Neural cell (in vitro differentiated cells): ENCODE data around the gene INSIG1.

Experiments
- EP300 ChIP-seq: fragments of 450-650 bp; conservative IDR thresholded peaks from 2 replicates; pipeline ENCODE4 v1.6.1; 2014; ENCODE audit warnings: antibody characterized with exemption, mild to moderate bottlenecking, moderate library complexity; ENCODE audit not compliant: poor library complexity, severe bottlenecking
- EZH2 ChIP-seq: fragments of 200-600, 300-800 bp; shearing (Covaris generic), sonication (generic); IDR thresholded peaks from 2 replicates; pipeline ENCODE4 v1.6.1; 2014; ENCODE audit warnings: antibody characterized with exemption, low read length, borderline replicate concordance, mild to moderate bottlenecking; ENCODE audit not compliant: insufficient read depth, poor library complexity, severe bottlenecking
- POLR2AphosphoS5 ChIP-seq: IDR thresholded peaks from 2 replicates; pipeline ENCODE4 v1.6.1; 2012
- TF ChIP-seq, protein P1 (sequence below): IDR thresholded peaks from 2 replicates; pipeline ENCODE4 v1.6.1; 2012; ENCODE audit warnings: borderline replicate concordance
- TF ChIP-seq, protein P2 (sequence below): fragments of 450-650 bp; IDR thresholded peaks from 2 replicates; pipeline ENCODE4 v1.5.1; 2014; ENCODE audit warnings: antibody characterized with exemption, mild to moderate bottlenecking, moderate library complexity; ENCODE audit not compliant: poor library complexity, severe bottlenecking

GRCh38 chr7:155357573-155358041, 59.9 kb downstream of the INSIG1 start:
- TF ChIP-seq, protein P1, sequence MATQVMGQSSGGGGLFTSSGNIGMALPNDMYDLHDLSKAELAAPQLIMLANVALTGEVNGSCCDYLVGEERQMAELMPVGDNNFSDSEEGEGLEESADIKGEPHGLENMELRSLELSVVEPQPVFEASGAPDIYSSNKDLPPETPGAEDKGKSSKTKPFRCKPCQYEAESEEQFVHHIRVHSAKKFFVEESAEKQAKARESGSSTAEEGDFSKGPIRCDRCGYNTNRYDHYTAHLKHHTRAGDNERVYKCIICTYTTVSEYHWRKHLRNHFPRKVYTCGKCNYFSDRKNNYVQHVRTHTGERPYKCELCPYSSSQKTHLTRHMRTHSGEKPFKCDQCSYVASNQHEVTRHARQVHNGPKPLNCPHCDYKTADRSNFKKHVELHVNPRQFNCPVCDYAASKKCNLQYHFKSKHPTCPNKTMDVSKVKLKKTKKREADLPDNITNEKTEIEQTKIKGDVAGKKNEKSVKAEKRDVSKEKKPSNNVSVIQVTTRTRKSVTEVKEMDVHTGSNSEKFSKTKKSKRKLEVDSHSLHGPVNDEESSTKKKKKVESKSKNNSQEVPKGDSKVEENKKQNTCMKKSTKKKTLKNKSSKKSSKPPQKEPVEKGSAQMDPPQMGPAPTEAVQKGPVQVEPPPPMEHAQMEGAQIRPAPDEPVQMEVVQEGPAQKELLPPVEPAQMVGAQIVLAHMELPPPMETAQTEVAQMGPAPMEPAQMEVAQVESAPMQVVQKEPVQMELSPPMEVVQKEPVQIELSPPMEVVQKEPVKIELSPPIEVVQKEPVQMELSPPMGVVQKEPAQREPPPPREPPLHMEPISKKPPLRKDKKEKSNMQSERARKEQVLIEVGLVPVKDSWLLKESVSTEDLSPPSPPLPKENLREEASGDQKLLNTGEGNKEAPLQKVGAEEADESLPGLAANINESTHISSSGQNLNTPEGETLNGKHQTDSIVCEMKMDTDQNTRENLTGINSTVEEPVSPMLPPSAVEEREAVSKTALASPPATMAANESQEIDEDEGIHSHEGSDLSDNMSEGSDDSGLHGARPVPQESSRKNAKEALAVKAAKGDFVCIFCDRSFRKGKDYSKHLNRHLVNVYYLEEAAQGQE: no peak
- TF ChIP-seq, protein P2, sequence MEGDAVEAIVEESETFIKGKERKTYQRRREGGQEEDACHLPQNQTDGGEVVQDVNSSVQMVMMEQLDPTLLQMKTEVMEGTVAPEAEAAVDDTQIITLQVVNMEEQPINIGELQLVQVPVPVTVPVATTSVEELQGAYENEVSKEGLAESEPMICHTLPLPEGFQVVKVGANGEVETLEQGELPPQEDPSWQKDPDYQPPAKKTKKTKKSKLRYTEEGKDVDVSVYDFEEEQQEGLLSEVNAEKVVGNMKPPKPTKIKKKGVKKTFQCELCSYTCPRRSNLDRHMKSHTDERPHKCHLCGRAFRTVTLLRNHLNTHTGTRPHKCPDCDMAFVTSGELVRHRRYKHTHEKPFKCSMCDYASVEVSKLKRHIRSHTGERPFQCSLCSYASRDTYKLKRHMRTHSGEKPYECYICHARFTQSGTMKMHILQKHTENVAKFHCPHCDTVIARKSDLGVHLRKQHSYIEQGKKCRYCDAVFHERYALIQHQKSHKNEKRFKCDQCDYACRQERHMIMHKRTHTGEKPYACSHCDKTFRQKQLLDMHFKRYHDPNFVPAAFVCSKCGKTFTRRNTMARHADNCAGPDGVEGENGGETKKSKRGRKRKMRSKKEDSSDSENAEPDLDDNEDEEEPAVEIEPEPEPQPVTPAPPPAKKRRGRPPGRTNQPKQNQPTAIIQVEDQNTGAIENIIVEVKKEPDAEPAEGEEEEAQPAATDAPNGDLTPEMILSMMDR: no peak
- TF ChIP-seq EZH2 (no peak), POLR2AphosphoS5 (no peak), EP300 (no peak)
